GM23338 (cell line): ENCODE results near the gene MAP3K5. TPM values are rescaled to one million over a fixed set of nuclear protein-coding genes. Genes with fewer than 3 reads are reported as not detected.

Experiments used
- ATAC-seq: fragments of 200-7000 bp; cut with Tn5 transposase; 3 replicates; pipeline ENCODE4 v1.9.1; 2020
- DNase-seq: peaks from one replicate; pipeline ENCODE4 v3.0.0-alpha.2; 2015; ENCODE audit warnings: low spot score
- H2AFZ ChIP-seq: fragments of 200-600 bp; sonication (generic); 2 replicates; pipeline ENCODE4 v1.8.0; 2016; ENCODE audit warnings: antibody characterized with exemption, mild to moderate bottlenecking, moderate library complexity
- H3F3A ChIP-seq: fragments of 200-600 bp; sonication (generic); replicated peaks from 2 replicates; pipeline ENCODE4 v1.8.0; 2017; ENCODE audit warnings: antibody characterized with exemption, mixed run types, low read depth
- H3K27ac ChIP-seq: fragments of 200-600 bp; sonication (generic); 2 replicates; pipeline ENCODE4 v1.6.1; 2016; ENCODE audit warnings: low read depth
- H3K27me3 ChIP-seq: fragments of 200-600 bp; sonication (generic); 2 replicates; pipeline ENCODE4 v1.8.0; 2016; ENCODE audit warnings: mild to moderate bottlenecking, mixed run types, moderate library complexity; ENCODE audit not compliant: insufficient read depth
- H3K36me3 ChIP-seq: fragments of 200-600 bp; sonication (generic); 2 replicates; pipeline ENCODE4 v1.8.0; 2016; ENCODE audit warnings: mild to moderate bottlenecking; ENCODE audit not compliant: insufficient read depth
- H3K4me1 ChIP-seq: fragments of 200-600 bp; sonication (generic); 2 replicates; pipeline ENCODE4 v1.8.0; 2016; ENCODE audit warnings: mild to moderate bottlenecking, moderate library complexity; ENCODE audit not compliant: insufficient read depth
- H3K4me2 ChIP-seq: fragments of 200-600 bp; sonication (generic); 2 replicates; pipeline ENCODE4 v1.7.1; 2017; ENCODE audit warnings: mixed run types
- H3K4me3 ChIP-seq: fragments of 200-600 bp; sonication (generic); 2 replicates; pipeline ENCODE4 v1.6.1; 2016; ENCODE audit warnings: mixed run types
- H3K79me2 ChIP-seq: fragments of 200-600 bp; sonication (generic); replicated peaks from 2 replicates; pipeline ENCODE4 v1.8.0; 2017; ENCODE audit warnings: mild to moderate bottlenecking; ENCODE audit not compliant: insufficient read depth
- H3K9me2 ChIP-seq: fragments of 200-600 bp; sonication (generic); 2 replicates; pipeline ENCODE4 v1.8.0; 2017; ENCODE audit not compliant: insufficient read depth
- H4K20me1 ChIP-seq: fragments of 200-600 bp; sonication (generic); replicated peaks from 2 replicates; pipeline ENCODE4 v1.8.0; 2017; ENCODE audit warnings: mild to moderate bottlenecking; ENCODE audit not compliant: insufficient read depth
- H3K27ac Mint-ChIP-seq: 2 replicates; pipeline ENCODE4 v1.8.0; 2020; ENCODE audit warnings: inconsistent platforms, mild to moderate bottlenecking, moderate library complexity, mixed read lengths
- H3K27me3 Mint-ChIP-seq: 3 replicates; pipeline ENCODE4 v1.8.0; 2022; ENCODE audit warnings: low read depth, mild to moderate bottlenecking, moderate library complexity, mixed read lengths, inconsistent platforms; ENCODE audit not compliant: insufficient read depth, poor library complexity
- H3K36me3 Mint-ChIP-seq: 3 replicates; pipeline ENCODE4 v1.8.0; 2021; ENCODE audit warnings: low read depth, mild to moderate bottlenecking, inconsistent platforms, moderate library complexity, mixed read lengths
- H3K4me1 Mint-ChIP-seq: 3 replicates; pipeline ENCODE4 v1.8.0; 2020; ENCODE audit warnings: mild to moderate bottlenecking, inconsistent platforms, mixed read lengths
- H3K4me3 Mint-ChIP-seq: 3 replicates; pipeline ENCODE4 v1.8.0; 2021; ENCODE audit warnings: moderate library complexity, mild to moderate bottlenecking, inconsistent platforms, mixed read lengths
- H3K9me3 Mint-ChIP-seq: 3 replicates; pipeline ENCODE4 v1.8.0; 2020; ENCODE audit warnings: moderate library complexity, mild to moderate bottlenecking, inconsistent platforms, mixed read lengths
- CREB1 ChIP-seq: fragments of 250-450 bp; sonication (Bioruptor Pico); IDR thresholded peaks from 2 replicates; pipeline ENCODE4 v1.5.0; 2020; ENCODE audit warnings: low read depth, mild to moderate bottlenecking, moderate library complexity
- CTCF ChIP-seq, 2 experiments: fragments of 200-600 bp in 1 of 2; sonication (generic) in 1 of 2; conservative IDR thresholded peaks; 2 replicates each; pipeline versions ENCODE4 v1.5.1 to v1.6.1; 2016 to 2017; ENCODE audit warnings: antibody characterized with exemption in 2 of 2, low read depth in 2 of 2, mild to moderate bottlenecking in 2 of 2, moderate library complexity in 1 of 2
- EZH2 ChIP-seq: fragments of 200-600 bp; sonication (generic); IDR thresholded peaks from one replicate; pipeline ENCODE4 v1.8.0; 2017; ENCODE audit warnings: antibody characterized with exemption, mild to moderate bottlenecking, low read depth; ENCODE audit not compliant: unreplicated experiment
- EZH2phosphoT487 ChIP-seq: fragments of 200-600 bp; sonication (generic); IDR thresholded peaks from one replicate; pipeline ENCODE4 v1.8.1; 2018; ENCODE audit warnings: antibody characterized with exemption; ENCODE audit not compliant: unreplicated experiment
- NANOG ChIP-seq: IDR thresholded peaks from 2 replicates; pipeline ENCODE4 v1.6.1; 2016; ENCODE audit warnings: antibody characterized with exemption, borderline replicate concordance
- POLR2AphosphoS5 ChIP-seq: IDR thresholded peaks from 2 replicates; pipeline ENCODE4 v1.6.1; 2016; ENCODE audit warnings: antibody characterized with exemption, low read depth
- STAT1 ChIP-seq: IDR thresholded peaks from one replicate; pipeline ENCODE4 v1.6.1; 2016; ENCODE audit warnings: antibody characterized with exemption; ENCODE audit not compliant: unreplicated experiment
- ZNF114 ChIP-seq: fragments of 250-450 bp; sonication (Bioruptor Pico); IDR thresholded peaks from 2 replicates; pipeline ENCODE4 v1.5.0; 2020; ENCODE audit warnings: mild to moderate bottlenecking, moderate library complexity
- ZNF331 ChIP-seq: fragments of 250-450 bp; sonication (Bioruptor Pico); IDR thresholded peaks from 2 replicates; pipeline ENCODE4 v1.5.0; 2020; ENCODE audit warnings: low read depth, mild to moderate bottlenecking, moderate library complexity
- ZNF462 ChIP-seq: fragments of 250-450 bp; sonication (Bioruptor Pico); IDR thresholded peaks from 2 replicates; pipeline ENCODE4 v1.5.0; 2020; ENCODE audit warnings: mild to moderate bottlenecking, moderate library complexity
- polyA plus RNA-seq: library from polyadenylated mRNA; unstranded; fragments of >200 nt; fragmentation: Nextera tagmentation; extraction: Ambion mirVana; gene quantifications from 2 replicates; pipeline ENCODE4 v1.2.1, GENCODE V29; 2016
- total RNA-seq: library from RNA; depleted of rRNA; stranded (reverse); fragments of >200 nt; shearing (Covaris generic); gene quantifications from 2 replicates; pipeline ENCODE4 v1.2.3, GENCODE V29; 2014

MAP3K5 gene
- total and polyA plus RNA-seq, 2 experiments from 2014 or later: 0.76 to 2.8 TPM

- TF ChIP-seq CTCF (conservative IDR thresholded peaks at IDR 0.05; ENCODE audit: low read depth in 2 of 2): peak; percentile 82 to 92
- TF ChIP-seq EZH2: no peak
These were observed 184.1 kb downstream of the MAP3K5 start (continued) for GRCh38 chr6:136607932-136608772.

- Histone ChIP-seq H3K27ac (no peak overlapping the region), H3F3A (no peaks in the 10 kb centered on the region), H4K20me1 (no peaks in the 10 kb centered on the region), H3K36me3 (no peaks in the 10 kb centered on the region), H3K4me2 (no peak overlapping the region), H3K79me2 (no peaks in the 10 kb centered on the region), H3K4me3 (no peak overlapping the region), H2AFZ (no peak overlapping the region), H3K4me1 (peaks cover 19% of the 10 kb centered on the region), H3K9me2 (no peaks in the 10 kb centered on the region), H3K27me3 (no peaks in the 10 kb centered on the region)
- H3K27me3 Mint-ChIP-seq: peaks cover 11% of the 10 kb centered on the region
- H3K27ac Mint-ChIP-seq: no peak overlapping the region
- no peak for TF ChIP-seq NANOG
- no peak for TF ChIP-seq EZH2
- no peak for TF ChIP-seq STAT1
- TF ChIP-seq ZNF331 (CRISPR knock-in tag): no peak
- TF ChIP-seq ZNF114 (CRISPR knock-in tag): no peak
- TF ChIP-seq ZNF462: no peak
- TF ChIP-seq EZH2phosphoT487: no peak
- no peak for TF ChIP-seq CREB1
- TF ChIP-seq POLR2AphosphoS5: no peak
- ATAC-seq (no peak), DNase-seq (no peak)
- H3K4me3 Mint-ChIP-seq: no peak overlapping the region
- no peaks in the 10 kb centered on the region; the same call in 2 of the 3 replicates for H3K36me3 Mint-ChIP-seq
- H3K9me3 Mint-ChIP-seq: no peaks in the 10 kb centered on the region
- H3K4me1 Mint-ChIP-seq: peaks cover 17% of the 10 kb centered on the region
These were observed 184.9 kb downstream of the MAP3K5 start for GRCh38 chr6:136607204-136607931.
